ENCODE data around the gene RAP2A. TPM values are rescaled to one million over a fixed set of nuclear protein-coding genes. Genes with fewer than 3 reads are reported as not detected.

RAP2A gene
- total RNA-seq, 4 donors from 2014 or later = 15.8 to 26.9 (median 18.2) TPM

- no peaks in the 10 kb centered on the region for H3K4me1 ChIP-seq
- intact Hi-C loops (cut with DNase I) = no loop called here
- H3K27ac ChIP-seq = no peak overlapping the region
- TF ChIP-seq CTCF (IDR thresholded peaks at IDR 0.05) (no peak), POLR2A (IDR thresholded peaks at IDR 0.05) (no peak)
- DNase-seq = no peak
- H3K9me3 ChIP-seq = no peaks in the 10 kb centered on the region
- no peaks in the 10 kb centered on the region for H3K36me3 ChIP-seq
- H3K4me3 ChIP-seq (replicated peaks in 1 of 3) = no peak overlapping the region
- H3K27me3 ChIP-seq = no peaks in the 10 kb centered on the region
Observed at GRCh38 chr13:97491452-97491851, 57.5 kb downstream of the RAP2A start.

- Histone ChIP-seq H3K27me3 (no peaks in the 10 kb centered on the region), H3K36me3 (no peaks in the 10 kb centered on the region), H3K27ac (no peak overlapping the region), H3K4me3 (replicated peaks in 1 of 3) (no peak overlapping the region), H3K9me3 (no peaks in the 10 kb centered on the region), H3K4me1 (no peaks in the 10 kb centered on the region)
- WGBS, 2 donors = 97% methylated on average over 2 of the region's 2 CpGs
- intact Hi-C loops (cut with DNase I) = no loop called here
- no peak for DNase-seq
- TF ChIP-seq CTCF (IDR thresholded peaks at IDR 0.05) = no peak
- no peak for TF ChIP-seq POLR2A (IDR thresholded peaks at IDR 0.05)
Observed at GRCh38 chr13:97492257-97492656, 58.3 kb downstream of the RAP2A start.

GRCh38 chr13:97492684-97493371 lies 58.9 kb downstream of the RAP2A start:
- H3K4me3 ChIP-seq (replicated peaks in 1 of 3) = no peak overlapping the region
- DNase-seq = no peak
- WGBS, 2 donors = 95 to 97% methylated on average over 2 of the region's 2 CpGs
- H3K27me3 ChIP-seq = no peaks in the 10 kb centered on the region
- TF ChIP-seq POLR2A (IDR thresholded peaks at IDR 0.05) (no peak), CTCF (IDR thresholded peaks at IDR 0.05) (no peak)
- no peaks in the 10 kb centered on the region for H3K4me1 ChIP-seq
- H3K27ac ChIP-seq = no peak overlapping the region
- intact Hi-C loops (cut with DNase I) = no loop called here
- H3K36me3 ChIP-seq = no peaks in the 10 kb centered on the region
- H3K9me3 ChIP-seq = no peaks in the 10 kb centered on the region

- H3K9me3 ChIP-seq = no peaks in the 10 kb centered on the region
- H3K4me3 ChIP-seq (replicated peaks in 1 of 3) = no peak overlapping the region
- no peaks in the 10 kb centered on the region for H3K36me3 ChIP-seq
- H3K4me1 ChIP-seq = no peaks in the 10 kb centered on the region
- DNase-seq = no peak
- H3K27me3 ChIP-seq = no peaks in the 10 kb centered on the region
- 64% methylated on average over 1 of the region's 1 CpG for WGBS, 2 donors
- no peak overlapping the region for H3K27ac ChIP-seq
- intact Hi-C loops (cut with DNase I) = no loop called here
- TF ChIP-seq POLR2A (IDR thresholded peaks at IDR 0.05) (no peak), CTCF (IDR thresholded peaks at IDR 0.05) (no peak)
Observed at GRCh38 chr13:97493456-97493855, 59.5 kb downstream of the RAP2A start.

GRCh38 chr13:97495678-97496077 lies 61.7 kb downstream of the RAP2A start:
- Histone ChIP-seq H3K9me3 (no peaks in the 10 kb centered on the region), H3K4me1 (no peaks in the 10 kb centered on the region), H3K27ac (no peak overlapping the region), H3K27me3 (no peaks in the 10 kb centered on the region), H3K36me3 (no peaks in the 10 kb centered on the region), H3K4me3 (replicated peaks in 1 of 3) (no peak overlapping the region)
- TF ChIP-seq POLR2A (IDR thresholded peaks at IDR 0.05) (no peak), CTCF (IDR thresholded peaks at IDR 0.05) (no peak)
- WGBS, 2 donors = 92 to 95% methylated on average over 8 of the region's 8 CpGs
- DNase-seq = no peak
- intact Hi-C loops (cut with DNase I) = no loop called here
